ENCODE measurements around the gene MYO15B.

GRCh38 chr17:75650874-75651273 lies 63.3 kb downstream of the MYO15B start:
- no peak for TF ChIP-seq CTCF (IDR thresholded peaks at IDR 0.05)
- no peak for TF ChIP-seq POLR2A (IDR thresholded peaks at IDR 0.05)

Measured in stomach (tissue), 4 donors.